NCI-H226 (cell line): ENCODE results near the gene FNDC3A.
"Not testable (repeated sequence)": the region's sequence is repeated elsewhere in the genome, so short reads cannot be mapped to it uniquely, and the experiment has no call there.

Source experiments
- DNase-seq: peaks from one replicate; pipeline ENCODE4 v3.0.0-alpha.2; 2015

Gene FNDC3A

GRCh38 chr13:48977973-48978372 is 2.3 kb downstream of the FNDC3A start:
- peak; percentile 9 for DNase-seq

GRCh38 chr13:48978942-48979601 is 3.4 kb downstream of the FNDC3A start:
- peak; percentile 17 for DNase-seq

- no peak for DNase-seq
Measured at GRCh38 chr13:48979892-48980291, 4.2 kb downstream of the FNDC3A start.

- DNase-seq: no peak
Measured at GRCh38 chr13:48983331-48983730, 7.6 kb downstream of the FNDC3A start.

- DNase-seq: no peak
Measured at GRCh38 chr13:48985756-48986155, 10.0 kb downstream of the FNDC3A start.

- no peak for DNase-seq
Measured at GRCh38 chr13:48990900-48991299, 15.2 kb downstream of the FNDC3A start.

GRCh38 chr13:48993150-48993549 is 17.4 kb downstream of the FNDC3A start:
- DNase-seq: no peak

- peak; percentile 31 for DNase-seq
Measured at GRCh38 chr13:48994706-48995105, 19.0 kb downstream of the FNDC3A start.

GRCh38 chr13:48998641-48999292 is 23.1 kb downstream of the FNDC3A start:
- DNase-seq: no peak

GRCh38 chr13:49000247-49000646 is 24.5 kb downstream of the FNDC3A start:
- no peak for DNase-seq

- DNase-seq: not testable (repeated sequence)
Measured at GRCh38 chr13:49018986-49019635, 43.4 kb downstream of the FNDC3A start.

GRCh38 chr13:49020328-49020727 is 44.6 kb downstream of the FNDC3A start:
- DNase-seq: peak; percentile 2

GRCh38 chr13:49020940-49021553 is 45.3 kb downstream of the FNDC3A start:
- no peak for DNase-seq

- no peak for DNase-seq
Measured at GRCh38 chr13:49021953-49022352, 46.2 kb downstream of the FNDC3A start.

- DNase-seq: peak; percentile 3
Measured at GRCh38 chr13:49022472-49023144, 46.9 kb downstream of the FNDC3A start.

- DNase-seq: peak; percentile 72
Measured at GRCh38 chr13:49023431-49023830, 47.7 kb downstream of the FNDC3A start.

- no peak for DNase-seq
Measured at GRCh38 chr13:49026851-49027250, 51.1 kb downstream of the FNDC3A start.

- DNase-seq: no peak
Measured at GRCh38 chr13:49029570-49029969, 53.9 kb downstream of the FNDC3A start.

- no peak for DNase-seq
Measured at GRCh38 chr13:49030213-49030612, 54.5 kb downstream of the FNDC3A start.

- DNase-seq: no peak
Measured at GRCh38 chr13:49040872-49041271, 65.2 kb downstream of the FNDC3A start.

GRCh38 chr13:49042476-49042875 is 66.8 kb downstream of the FNDC3A start:
- DNase-seq: peak; percentile 66

- DNase-seq: no peak
Measured at GRCh38 chr13:49044008-49044407, 68.3 kb downstream of the FNDC3A start.

- DNase-seq: no peak
Measured at GRCh38 chr13:49044836-49045235, 69.1 kb downstream of the FNDC3A start.
